MCF 10A (cell line): ENCODE measurements around the gene CIDEA. TPM values are rescaled to one million over a fixed set of nuclear protein-coding genes. Genes with fewer than 3 reads are reported as not detected.
A peak's percentile ranks its signal among the peaks of the same experiment; 100 is the strongest.

ENCODE experiments used
- BruUV-seq: library from RNA; stranded (reverse); fragments of 400-500 nt; replicated peaks from 2 replicates; lab custom pipeline; 2021; lab: Mats Ljungman, UMichigan
- CTCF ChIA-PET: fragments of 300-600 bp; sonication (Branson Sonifier 250); formaldehyde crosslinking; extraction: SDS; loops from one replicate; lab custom pipeline; 2021; ENCODE audit warnings: antibody characterized with exemption, inconsistent platforms; lab: Yijun Ruan, JAX
- POLR2A ChIA-PET: fragments of 300-600, 350-650 bp; sonication (Branson Sonifier 250); formaldehyde crosslinking; extraction: SDS; loops from one replicate; lab custom pipeline; 2020; ENCODE audit warnings: antibody characterized with exemption, inconsistent platforms; lab: Yijun Ruan, JAX
- DNase-seq: peaks from one replicate; pipeline ENCODE4 v3.0.0-alpha.2; 2018; ENCODE audit not compliant: unreplicated experiment
- H3K27ac Mint-ChIP-seq: one replicate; pipeline ENCODE4 v1.8.0; 2022; ENCODE audit warnings: mild to moderate bottlenecking, low read depth, mixed read lengths; ENCODE audit not compliant: unreplicated experiment
- H3K27me3 Mint-ChIP-seq: one replicate; pipeline ENCODE4 v1.8.0; 2022; ENCODE audit warnings: mixed read lengths; ENCODE audit not compliant: insufficient read depth, unreplicated experiment
- H3K36me3 Mint-ChIP-seq: one replicate; pipeline ENCODE4 v1.8.0; 2022; ENCODE audit warnings: mild to moderate bottlenecking, moderate library complexity, mixed read lengths; ENCODE audit not compliant: insufficient read depth, unreplicated experiment
- H3K4me1 Mint-ChIP-seq: one replicate; pipeline ENCODE4 v1.8.0; 2022; ENCODE audit warnings: mixed read lengths; ENCODE audit not compliant: insufficient read depth, unreplicated experiment
- H3K4me3 Mint-ChIP-seq: one replicate; pipeline ENCODE4 v1.8.0; 2022; ENCODE audit warnings: mild to moderate bottlenecking, moderate library complexity, mixed read lengths; ENCODE audit not compliant: unreplicated experiment
- H3K9me3 Mint-ChIP-seq: one replicate; pipeline ENCODE4 v1.8.0; 2022; ENCODE audit warnings: mixed read lengths; ENCODE audit not compliant: unreplicated experiment
- intact Hi-C: fragments of 100-400 bp; cut with micrococcal nuclease; formaldehyde crosslinking; loops from 2 replicates; pipeline ENCODE4 v1.14.1; 2022
- total RNA-seq: library from RNA; stranded (reverse); gene quantifications from 2 replicates; pipeline ENCODE4 v1.2.3, GENCODE V29; 2022
- TF ChIP-seq, protein P1 (sequence below): fragments of 200-600 bp; IDR thresholded peaks from one replicate; pipeline ENCODE4 v1.8.0; 2022; ENCODE audit warnings: antibody characterized with exemption, mild to moderate bottlenecking; ENCODE audit not compliant: unreplicated experiment

CIDEA gene
- total RNA-seq, 1 experiment from 2014 or later: not detected

DNA sequence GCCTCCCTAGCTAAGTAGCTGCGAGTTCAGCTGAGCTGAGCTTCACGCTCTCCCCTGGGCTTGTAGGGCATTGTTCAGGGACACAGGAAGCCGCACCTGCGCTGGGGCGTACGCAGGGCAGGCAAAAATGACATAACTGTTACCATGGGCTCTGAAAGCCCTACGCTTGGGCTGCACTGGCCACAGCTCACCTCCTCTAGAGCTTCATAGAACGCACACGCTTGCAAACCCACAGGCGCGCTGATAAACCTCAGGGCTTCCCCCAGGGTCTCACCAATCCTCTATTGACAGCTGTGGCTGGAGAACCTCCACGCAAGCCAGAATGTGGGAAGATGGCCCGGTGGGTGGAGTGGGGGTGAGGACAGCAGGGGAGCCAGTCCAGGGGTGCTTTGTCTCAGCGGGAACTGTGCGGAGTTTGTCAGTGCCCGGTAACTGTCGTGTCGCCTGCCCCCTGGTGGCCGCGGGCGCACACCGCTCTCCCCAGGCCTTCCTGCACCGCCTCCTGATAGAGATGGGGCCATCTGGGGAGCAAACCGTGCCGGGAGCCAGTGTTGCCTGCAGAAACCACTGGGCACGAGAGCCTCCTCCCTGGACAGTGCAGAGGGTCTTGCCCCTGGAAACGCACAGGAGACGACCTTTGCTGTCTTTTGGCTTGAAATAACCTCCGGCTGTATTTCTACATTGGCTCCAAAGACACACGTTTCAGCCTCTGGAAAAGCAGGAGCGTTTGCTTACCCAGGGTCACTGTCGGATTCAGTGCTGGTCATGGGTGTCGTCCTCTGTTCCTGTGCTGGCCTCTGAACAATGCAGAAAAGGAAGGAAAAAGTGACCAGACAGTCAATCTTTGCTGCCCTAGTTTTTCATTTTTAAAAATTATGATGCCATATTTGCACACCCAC, 17.0 kb upstream of the CIDEA start:
- Mint-ChIP-seq H3K9me3 (no peaks in the 10 kb centered on the region), H3K36me3 (no peaks in the 10 kb centered on the region), H3K27ac (no peak overlapping the region), H3K4me3 (no peak overlapping the region), H3K4me1 (peaks cover 7% of the 10 kb centered on the region), H3K27me3 (peaks cover 21% of the 10 kb centered on the region)
- BruUV-seq: no TSS peak
- DNase-seq: peak; percentile 65
- POLR2A ChIA-PET: interaction anchor here (1.0 kb wide), 1 partner anchor 147 kb away, joined by 3 read pairs; no protein-coding TSS in a partner anchor
- CTCF ChIA-PET: interaction anchor here (0.6 to 4.6 kb wide), 31 partner anchors 8 to 646 kb away, joined by 3 to 30 read pairs (median 4); partner anchors contain the start of genes ANKRD62, IMPA2 and MPPE1
- intact Hi-C loops: loop anchor here (1.0 to 2.0 kb wide), 2 partner anchors 145 to 162 kb away; no protein-coding TSS in a partner anchor
- TF ChIP-seq, protein P1, sequence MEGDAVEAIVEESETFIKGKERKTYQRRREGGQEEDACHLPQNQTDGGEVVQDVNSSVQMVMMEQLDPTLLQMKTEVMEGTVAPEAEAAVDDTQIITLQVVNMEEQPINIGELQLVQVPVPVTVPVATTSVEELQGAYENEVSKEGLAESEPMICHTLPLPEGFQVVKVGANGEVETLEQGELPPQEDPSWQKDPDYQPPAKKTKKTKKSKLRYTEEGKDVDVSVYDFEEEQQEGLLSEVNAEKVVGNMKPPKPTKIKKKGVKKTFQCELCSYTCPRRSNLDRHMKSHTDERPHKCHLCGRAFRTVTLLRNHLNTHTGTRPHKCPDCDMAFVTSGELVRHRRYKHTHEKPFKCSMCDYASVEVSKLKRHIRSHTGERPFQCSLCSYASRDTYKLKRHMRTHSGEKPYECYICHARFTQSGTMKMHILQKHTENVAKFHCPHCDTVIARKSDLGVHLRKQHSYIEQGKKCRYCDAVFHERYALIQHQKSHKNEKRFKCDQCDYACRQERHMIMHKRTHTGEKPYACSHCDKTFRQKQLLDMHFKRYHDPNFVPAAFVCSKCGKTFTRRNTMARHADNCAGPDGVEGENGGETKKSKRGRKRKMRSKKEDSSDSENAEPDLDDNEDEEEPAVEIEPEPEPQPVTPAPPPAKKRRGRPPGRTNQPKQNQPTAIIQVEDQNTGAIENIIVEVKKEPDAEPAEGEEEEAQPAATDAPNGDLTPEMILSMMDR: peak; percentile 88

- ChIA-PET POLR2A (interaction anchor here (0.8 kb wide), 1 partner anchor 40 kb away, joined by 3 read pairs; no protein-coding TSS in a partner anchor), CTCF (interaction anchor here (0.6 to 4.6 kb wide), 10 partner anchors 9 to 169 kb away, joined by 3 to 30 read pairs (median 4); partner anchors contain the start of gene ANKRD62)
- Mint-ChIP-seq H3K36me3 (no peaks in the 10 kb centered on the region), H3K27ac (no peak overlapping the region), H3K9me3 (no peaks in the 10 kb centered on the region), H3K27me3 (peaks cover 25% of the 10 kb centered on the region), H3K4me3 (no peak overlapping the region), H3K4me1 (peaks cover 7% of the 10 kb centered on the region)
- intact Hi-C loops: no loop called here
- no TSS peak for BruUV-seq
- TF ChIP-seq, protein P1: no peak
- DNase-seq: peak; percentile 30
Observed at GRCh38 chr18:12238826-12239225, 15.3 kb upstream of the CIDEA start.

DNA sequence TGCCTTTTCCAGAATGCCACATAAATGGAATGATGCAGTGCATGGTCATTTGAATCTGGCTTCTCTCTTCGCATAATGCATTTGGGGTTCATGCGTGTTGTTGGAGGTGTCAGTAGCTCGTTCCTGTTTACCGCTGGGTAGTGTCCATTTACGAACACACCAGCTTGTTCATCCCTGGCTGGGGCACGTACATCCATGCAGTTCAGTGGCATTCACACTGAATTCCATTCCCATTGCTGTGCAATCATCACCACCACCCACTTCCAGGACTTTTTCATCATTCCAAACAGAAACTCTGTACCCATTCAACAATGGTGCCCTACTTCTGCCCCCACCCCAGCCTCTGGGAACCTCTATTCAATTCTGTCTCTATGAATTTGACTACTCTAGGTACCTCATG, 14.7 kb upstream of the CIDEA start:
- Mint-ChIP-seq H3K4me1 (peaks cover 7% of the 10 kb centered on the region), H3K27ac (no peak overlapping the region), H3K4me3 (no peak overlapping the region), H3K36me3 (no peaks in the 10 kb centered on the region), H3K9me3 (no peaks in the 10 kb centered on the region), H3K27me3 (peaks cover 25% of the 10 kb centered on the region)
- intact Hi-C loops: no loop called here
- no TSS peak for BruUV-seq
- POLR2A ChIA-PET: interaction anchor here (0.6 kb wide), 1 partner anchor 66 kb away, joined by 4 read pairs; no protein-coding TSS in a partner anchor
- CTCF ChIA-PET: interaction anchor here (1.0 to 4.6 kb wide), 3 partner anchors 8 to 147 kb away, joined by 3 to 30 read pairs (median 4); partner anchors contain the start of gene ANKRD62
- TF ChIP-seq, protein P1: no peak
- no peak for DNase-seq
